ENCODE results near the gene CAPN3.

The CAPN3 gene

DNA sequence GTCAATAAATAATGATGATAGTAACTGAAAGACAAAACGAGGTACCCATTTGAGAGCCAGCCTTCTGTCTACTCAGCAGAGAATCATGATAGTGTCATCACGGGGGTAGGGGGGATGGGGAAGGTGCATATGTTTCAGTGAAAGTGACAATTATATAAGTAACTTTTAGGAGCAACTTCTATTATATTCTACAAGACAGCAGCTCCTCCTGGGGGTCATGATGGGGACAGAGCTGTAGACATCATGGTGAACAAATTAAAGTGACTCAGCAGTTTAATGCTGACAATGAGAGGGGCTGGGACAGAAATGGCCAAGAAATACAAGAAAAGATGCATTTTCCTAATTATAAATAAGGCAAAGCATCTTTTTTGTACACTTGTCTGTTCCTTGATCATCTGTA is 11.8 kb downstream of the CAPN3 start:
- no peak for TF ChIP-seq GATA3 (IDR thresholded peaks at IDR 0.05; ENCODE audit: low read depth, low read length)
- no peak for TF ChIP-seq GATA2 (IDR thresholded peaks at IDR 0.05; ENCODE audit: low read depth, low read length)

DNA sequence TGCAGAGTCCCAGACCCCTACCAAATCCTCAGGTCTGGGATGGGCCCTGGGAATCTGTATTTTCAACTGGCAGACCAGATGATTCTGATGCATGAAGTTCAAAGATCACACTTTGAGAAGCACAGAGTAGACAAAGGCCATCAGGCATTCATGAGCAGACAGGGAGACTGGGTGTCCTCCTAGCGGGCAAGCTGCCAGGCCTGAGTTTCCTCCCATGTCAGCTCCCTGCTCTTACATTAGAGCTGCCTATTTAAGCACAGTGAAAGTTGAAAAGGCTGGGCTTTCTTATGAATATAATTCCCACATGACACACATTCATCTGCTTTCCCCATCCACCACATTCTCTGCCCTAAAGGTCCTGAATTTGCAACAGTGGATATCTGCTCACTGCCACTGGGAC is 14.0 kb downstream of the CAPN3 start:
- TF ChIP-seq GATA2 (IDR thresholded peaks at IDR 0.05; ENCODE audit: low read depth, low read length) (no peak), GATA3 (IDR thresholded peaks at IDR 0.05; ENCODE audit: low read depth, low read length) (no peak)

DNA sequence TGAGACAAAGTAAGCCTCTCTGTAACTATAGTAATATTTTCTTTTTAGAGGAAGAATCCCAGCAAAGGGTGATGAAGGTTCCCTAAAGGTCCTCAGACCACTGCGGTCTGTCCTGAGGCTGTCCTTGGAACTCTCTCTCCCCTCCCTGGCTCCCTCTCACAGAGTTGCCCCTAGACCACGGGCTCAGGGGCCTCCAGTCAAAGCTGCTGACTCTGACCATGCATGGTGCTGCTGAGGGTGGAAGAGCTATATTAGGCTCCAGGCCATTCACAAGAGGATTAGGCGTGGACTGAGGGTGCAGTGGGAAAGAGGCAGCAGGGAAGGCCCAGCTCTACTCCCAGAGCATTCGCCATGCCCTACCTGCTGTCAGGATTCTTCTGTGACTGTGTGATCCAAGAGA is 14.6 kb downstream of the CAPN3 start:
- no peak for TF ChIP-seq GATA2 (IDR thresholded peaks at IDR 0.05; ENCODE audit: low read depth, low read length)
- no peak for TF ChIP-seq GATA3 (IDR thresholded peaks at IDR 0.05; ENCODE audit: low read depth, low read length)

DNA sequence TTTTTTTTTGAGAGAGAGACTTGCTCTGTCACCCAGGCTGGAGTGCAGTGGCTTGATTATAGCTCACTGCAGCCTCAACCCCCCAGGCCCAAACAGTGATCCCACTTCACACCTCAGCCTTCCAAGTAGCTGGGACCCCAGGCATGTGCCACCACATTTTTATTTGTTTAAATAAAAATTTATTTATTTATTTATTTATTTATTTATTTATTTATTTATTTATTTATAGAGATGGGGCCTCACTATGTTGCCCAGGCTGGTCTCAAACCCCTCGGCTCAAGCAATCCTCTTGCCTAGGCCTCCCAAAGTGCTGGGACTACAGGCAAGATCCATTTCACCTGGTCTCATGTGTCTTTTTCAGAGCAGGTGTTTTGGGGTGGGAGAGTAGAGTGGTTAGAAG is 15.5 kb downstream of the CAPN3 start:
- no peak for TF ChIP-seq GATA2 (IDR thresholded peaks at IDR 0.05; ENCODE audit: low read depth, low read length)
- no peak for TF ChIP-seq GATA3 (IDR thresholded peaks at IDR 0.05; ENCODE audit: low read depth, low read length)

DNA sequence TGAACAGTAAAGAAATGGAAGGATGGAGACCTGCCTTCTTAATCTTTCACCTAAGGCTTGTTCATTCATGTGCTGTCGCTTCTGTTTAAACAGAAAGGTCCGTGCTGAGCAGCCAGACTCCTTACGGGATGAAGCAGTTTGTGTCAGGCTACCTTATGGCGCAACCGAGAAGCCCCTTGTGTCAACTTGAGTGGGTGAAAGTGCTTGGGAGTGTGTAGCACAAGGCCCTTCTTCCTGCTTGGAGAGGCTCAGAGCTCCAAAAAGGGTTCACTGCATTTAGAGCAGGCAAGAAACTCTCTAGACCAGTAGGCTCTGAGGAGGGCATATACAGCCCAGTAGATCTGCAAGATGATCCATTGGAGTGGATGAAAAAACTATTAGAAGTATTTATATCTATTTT is 16.0 kb downstream of the CAPN3 start:
- no peak for TF ChIP-seq GATA3 (IDR thresholded peaks at IDR 0.05; ENCODE audit: low read depth, low read length)
- TF ChIP-seq GATA2 (IDR thresholded peaks at IDR 0.05; ENCODE audit: low read depth, low read length): no peak

DNA sequence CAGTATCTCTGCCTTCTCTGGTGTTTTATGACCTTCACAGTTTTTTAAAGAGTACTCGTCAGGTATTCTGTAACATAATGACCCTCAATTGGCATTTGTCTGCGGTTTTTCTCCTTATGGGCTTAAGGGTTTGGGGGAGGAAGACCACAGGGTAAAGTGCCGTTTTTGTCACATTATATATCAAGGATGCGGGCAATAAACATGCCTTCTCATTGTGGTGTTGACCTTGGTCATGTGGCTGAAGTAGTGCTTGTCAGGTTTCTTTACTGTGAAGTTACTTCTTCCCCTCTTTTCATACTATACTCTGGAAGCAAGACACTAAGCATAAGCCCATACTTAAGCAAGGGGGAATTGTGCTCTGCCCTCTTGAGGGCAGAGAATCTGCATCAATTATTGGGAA is 16.6 kb downstream of the CAPN3 start:
- TF ChIP-seq GATA2 (IDR thresholded peaks at IDR 0.05; ENCODE audit: low read depth, low read length): no peak
- no peak for TF ChIP-seq GATA3 (IDR thresholded peaks at IDR 0.05; ENCODE audit: low read depth, low read length)

DNA sequence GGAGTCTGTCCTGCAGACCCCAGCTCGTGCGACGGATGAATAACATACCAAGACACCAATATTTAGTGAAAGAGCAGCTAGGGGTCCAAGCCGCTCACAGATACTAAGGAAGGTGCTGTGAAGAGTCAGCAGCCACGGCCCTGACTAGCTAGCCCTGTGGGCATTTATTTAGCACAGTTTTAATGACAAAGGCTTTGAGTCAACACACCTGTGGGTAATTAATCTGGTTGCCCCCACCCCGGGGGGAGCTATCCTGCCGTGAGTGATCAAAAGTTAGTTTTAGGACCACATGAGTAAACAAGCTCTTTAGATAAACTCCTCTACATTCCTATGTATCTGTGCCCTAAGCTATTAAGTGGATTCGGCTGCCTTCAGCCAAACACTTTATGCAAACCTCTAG is 18.7 kb downstream of the CAPN3 start:
- TF ChIP-seq GATA2 (IDR thresholded peaks at IDR 0.05; ENCODE audit: low read depth, low read length): no peak
- no peak for TF ChIP-seq GATA3 (IDR thresholded peaks at IDR 0.05; ENCODE audit: low read depth, low read length)

DNA sequence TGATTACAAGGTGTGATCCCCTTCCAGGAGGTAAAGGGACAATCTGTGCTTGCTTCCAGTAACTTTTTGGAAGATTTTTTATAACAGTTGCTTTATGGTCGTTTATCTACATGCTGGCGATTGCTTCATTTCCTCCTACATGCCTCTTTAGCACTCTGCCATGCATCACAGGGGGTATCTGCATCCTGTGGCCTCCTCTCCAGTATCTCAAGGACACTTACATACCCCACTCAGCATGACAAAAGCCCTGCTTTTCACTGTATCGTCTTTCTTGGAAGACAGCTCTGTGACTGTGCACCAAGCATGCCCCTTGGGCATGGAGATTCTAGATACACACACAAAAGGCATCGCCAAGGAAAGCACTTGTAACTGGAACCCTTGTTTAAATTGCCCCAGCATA is 25.3 kb downstream of the CAPN3 start:
- TF ChIP-seq GATA2 (IDR thresholded peaks at IDR 0.05; ENCODE audit: low read depth, low read length): no peak
- TF ChIP-seq GATA3 (IDR thresholded peaks at IDR 0.05; ENCODE audit: low read depth, low read length): no peak

DNA sequence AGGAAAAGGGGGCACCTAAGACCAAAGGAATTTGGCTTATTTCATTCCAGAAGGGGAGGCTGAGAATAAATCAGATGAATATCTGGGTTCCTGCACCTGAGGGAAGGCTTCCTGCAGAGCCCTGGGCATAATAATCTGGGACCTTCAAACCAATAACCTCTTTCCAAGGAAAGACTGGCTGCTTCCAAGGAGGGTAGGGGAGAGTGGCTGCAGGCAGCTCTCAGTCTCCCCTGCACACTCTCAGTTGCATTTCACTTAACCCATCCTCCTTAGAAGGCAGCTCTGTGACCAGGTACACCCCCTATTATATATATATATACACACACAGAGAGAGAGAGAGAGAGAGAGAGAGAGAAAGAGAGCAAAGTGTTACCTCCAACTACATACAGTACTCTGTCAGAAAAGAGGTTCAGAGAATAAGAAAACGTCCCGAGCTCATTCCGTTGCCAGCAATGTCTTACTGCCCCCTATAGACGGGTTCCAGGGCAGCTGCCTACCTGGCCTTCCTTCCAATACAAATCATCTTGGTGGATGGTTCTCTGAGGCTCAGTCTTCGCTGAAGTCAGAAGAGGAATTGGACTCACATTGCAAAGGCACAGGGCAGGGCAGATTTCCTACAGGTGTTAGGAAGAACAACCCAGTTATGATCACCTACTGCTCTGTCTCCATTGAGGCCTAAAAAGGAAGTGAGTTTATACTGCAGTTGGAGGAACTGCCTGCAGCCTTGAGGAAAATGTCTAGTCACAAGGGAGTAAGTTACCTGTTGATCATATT is 26.1 kb downstream of the CAPN3 start:
- TF ChIP-seq GATA2 (IDR thresholded peaks at IDR 0.05; ENCODE audit: low read depth, low read length): no peak
- TF ChIP-seq GATA3 (IDR thresholded peaks at IDR 0.05; ENCODE audit: low read depth, low read length): no peak

DNA sequence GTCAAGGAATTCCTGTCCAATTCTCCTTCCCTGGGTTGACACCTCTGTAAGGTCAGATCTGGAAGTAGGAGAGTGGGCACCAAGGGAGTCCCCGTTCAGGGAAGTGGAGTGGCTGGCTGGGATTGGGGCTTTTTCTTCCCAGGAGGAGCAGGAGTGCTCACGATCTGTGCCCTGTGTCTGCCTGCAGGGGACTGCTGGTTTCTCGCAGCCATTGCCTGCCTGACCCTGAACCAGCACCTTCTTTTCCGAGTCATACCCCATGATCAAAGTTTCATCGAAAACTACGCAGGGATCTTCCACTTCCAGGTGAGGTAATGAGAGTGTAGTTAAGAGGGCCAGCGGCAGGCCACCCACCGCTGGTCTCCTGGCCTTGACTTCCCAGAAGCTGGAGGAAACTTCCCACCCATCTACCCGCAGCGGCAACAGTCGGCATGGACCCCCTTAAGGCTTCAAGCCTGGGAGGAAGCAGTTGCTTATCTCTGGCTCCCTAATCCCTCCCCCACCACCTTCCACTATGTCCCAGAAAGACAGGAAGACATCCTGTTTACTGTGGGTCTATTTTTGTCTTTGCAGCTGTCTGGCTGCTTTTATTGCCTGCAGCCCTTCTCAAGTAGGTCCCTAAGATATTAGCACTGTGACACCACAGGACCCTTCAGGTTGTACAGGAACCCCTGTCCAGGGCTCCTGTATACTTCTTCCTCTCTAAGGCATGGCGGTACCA is 26.8 kb downstream of the CAPN3 start:
- TF ChIP-seq GATA2 (IDR thresholded peaks at IDR 0.05; ENCODE audit: low read depth, low read length): no peak
- TF ChIP-seq GATA3 (IDR thresholded peaks at IDR 0.05; ENCODE audit: low read depth, low read length): no peak

DNA sequence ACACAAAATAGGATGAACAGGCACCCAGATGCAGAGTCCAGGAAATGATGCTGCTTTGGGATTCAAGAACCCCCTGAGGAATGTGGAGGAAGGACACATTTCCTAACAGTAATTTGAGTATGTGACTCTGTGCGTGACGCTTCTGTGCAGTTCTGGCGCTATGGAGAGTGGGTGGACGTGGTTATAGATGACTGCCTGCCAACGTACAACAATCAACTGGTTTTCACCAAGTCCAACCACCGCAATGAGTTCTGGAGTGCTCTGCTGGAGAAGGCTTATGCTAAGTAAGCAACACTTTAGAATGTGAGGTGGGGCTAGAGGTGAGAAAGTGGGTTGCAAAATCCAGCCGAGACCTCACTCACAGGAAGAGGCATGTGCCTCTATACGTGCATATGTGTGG is 28.3 kb downstream of the CAPN3 start:
- no peak for TF ChIP-seq GATA3 (IDR thresholded peaks at IDR 0.05; ENCODE audit: low read depth, low read length)
- TF ChIP-seq GATA2 (IDR thresholded peaks at IDR 0.05; ENCODE audit: low read depth, low read length): no peak

DNA sequence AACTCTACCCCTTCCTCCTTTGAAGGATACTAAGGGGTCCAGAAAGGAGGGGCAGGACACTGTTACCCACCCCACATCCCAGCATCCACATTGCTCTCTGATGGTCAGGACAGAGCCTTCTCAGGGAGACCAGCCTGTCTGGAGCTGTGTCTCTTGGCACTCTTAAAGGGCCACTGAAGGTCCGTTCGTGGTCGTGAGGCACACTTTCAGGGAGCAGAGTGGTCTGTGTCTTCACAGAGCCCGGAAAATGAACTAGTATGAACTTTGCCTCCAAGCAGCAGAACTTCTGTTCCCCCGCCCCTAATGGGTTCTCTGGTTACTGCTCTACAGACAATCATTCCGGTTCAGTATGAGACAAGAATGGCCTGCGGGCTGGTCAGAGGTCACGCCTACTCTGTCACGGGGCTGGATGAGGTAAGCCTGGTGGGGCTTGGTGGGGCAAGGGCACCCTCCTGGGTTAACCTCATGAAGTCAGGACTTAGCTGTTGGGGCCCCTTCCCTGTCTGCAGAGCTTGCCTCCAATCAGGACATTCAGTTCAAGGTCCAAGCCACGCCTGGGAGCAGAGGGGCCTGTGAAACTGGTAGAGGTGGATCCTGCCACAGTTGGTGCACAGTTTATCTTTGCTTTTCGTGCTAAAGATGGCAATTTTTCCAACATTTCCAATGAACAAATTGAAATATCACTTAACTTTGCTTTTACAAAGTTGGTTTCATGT is 33.2 kb downstream of the CAPN3 start:
- no peak for TF ChIP-seq GATA3 (IDR thresholded peaks at IDR 0.05; ENCODE audit: low read depth, low read length)
- TF ChIP-seq GATA2 (IDR thresholded peaks at IDR 0.05; ENCODE audit: low read depth, low read length): no peak

DNA sequence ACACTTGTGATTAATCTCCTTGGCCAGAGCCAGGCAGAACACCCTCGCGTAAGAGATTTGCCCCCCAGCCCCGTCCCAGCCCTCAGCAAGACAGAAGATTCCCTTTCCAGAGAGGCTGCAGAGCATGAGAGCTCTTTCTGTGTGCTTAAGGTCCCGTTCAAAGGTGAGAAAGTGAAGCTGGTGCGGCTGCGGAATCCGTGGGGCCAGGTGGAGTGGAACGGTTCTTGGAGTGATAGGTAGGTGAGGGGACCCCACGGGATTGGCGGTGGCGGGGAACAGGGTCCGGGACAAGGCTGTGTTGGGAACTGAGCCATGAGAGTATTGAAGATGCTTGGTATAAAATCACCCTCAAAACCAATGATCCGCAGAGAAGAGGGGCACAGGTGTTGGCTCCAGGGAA is 34.8 kb downstream of the CAPN3 start:
- no peak for TF ChIP-seq GATA3 (IDR thresholded peaks at IDR 0.05; ENCODE audit: low read depth, low read length)
- TF ChIP-seq GATA2 (IDR thresholded peaks at IDR 0.05; ENCODE audit: low read depth, low read length): no peak

DNA sequence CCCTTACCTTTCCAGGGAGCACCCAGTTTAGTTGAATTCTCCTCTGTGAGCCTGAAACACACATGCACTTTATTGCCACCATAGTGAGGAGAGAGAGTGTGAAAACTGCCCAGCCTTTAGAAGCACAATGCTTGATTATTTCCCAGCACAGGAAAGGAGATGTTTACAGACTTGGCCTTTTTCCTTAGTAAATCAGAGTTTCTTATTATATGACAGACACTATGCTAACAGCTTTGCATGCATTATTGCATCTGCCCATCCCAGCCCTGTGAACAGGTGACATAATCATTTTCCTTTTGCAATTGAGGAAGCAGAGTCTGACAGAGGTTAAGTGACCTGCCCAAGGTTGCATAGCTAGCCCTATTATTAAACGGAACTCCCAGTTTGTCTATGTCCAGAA is 36.5 kb downstream of the CAPN3 start:
- TF ChIP-seq GATA2 (IDR thresholded peaks at IDR 0.05; ENCODE audit: low read depth, low read length): no peak
- no peak for TF ChIP-seq GATA3 (IDR thresholded peaks at IDR 0.05; ENCODE audit: low read depth, low read length)

Measured in SH-SY5Y (cell line).